Measurements from ENCODE around the gene SLC41A3.

SLC41A3 gene

GRCh38 chr3:126083913-126084767, at the start of gene SLC41A3:
TSS of gene SLC41A3 (minus strand) at chr3:126084124. CDS start at chr3:126068219, 15,905 bp downstream.
- DNase-seq: peak; percentile 84

- no peak for DNase-seq
Observed at GRCh38 chr3:126133606-126134005, 49.7 kb upstream of the SLC41A3 start.

- DNase-seq: no peak
Observed at GRCh38 chr3:126132751-126133511, 49.0 kb upstream of the SLC41A3 start.

- no peak for DNase-seq
Observed at GRCh38 chr3:126131881-126132750, 48.2 kb upstream of the SLC41A3 start.

- no peak for DNase-seq
Observed at GRCh38 chr3:126130981-126131745, 47.2 kb upstream of the SLC41A3 start.

- DNase-seq: no peak
Observed at GRCh38 chr3:126130081-126130855, 46.3 kb upstream of the SLC41A3 start.

GRCh38 chr3:126129398-126129891, 45.5 kb upstream of the SLC41A3 start:
- DNase-seq: no peak

GRCh38 chr3:126128504-126129397, 44.8 kb upstream of the SLC41A3 start:
- no peak for DNase-seq

- no peak for DNase-seq
Observed at GRCh38 chr3:126127904-126128303, 44.0 kb upstream of the SLC41A3 start.

- DNase-seq: no peak
Observed at GRCh38 chr3:126127452-126127851, 43.5 kb upstream of the SLC41A3 start.

- no peak for DNase-seq
Observed at GRCh38 chr3:126126811-126127431, 43.0 kb upstream of the SLC41A3 start.

- DNase-seq: no peak
Observed at GRCh38 chr3:126126286-126126685, 42.4 kb upstream of the SLC41A3 start.

- no peak for DNase-seq
Observed at GRCh38 chr3:126125781-126126251, 41.9 kb upstream of the SLC41A3 start.

GRCh38 chr3:126125341-126125740, 41.4 kb upstream of the SLC41A3 start:
- no peak for DNase-seq

- DNase-seq: no peak
Observed at GRCh38 chr3:126124896-126125295, 41.0 kb upstream of the SLC41A3 start.

- no peak for DNase-seq
Observed at GRCh38 chr3:126124148-126124868, 40.4 kb upstream of the SLC41A3 start.

GRCh38 chr3:126121632-126122031, 37.7 kb upstream of the SLC41A3 start:
- no peak for DNase-seq

GRCh38 chr3:126121074-126121473, 37.1 kb upstream of the SLC41A3 start:
- no peak for DNase-seq

- no peak for DNase-seq
Observed at GRCh38 chr3:126119976-126120375, 36.1 kb upstream of the SLC41A3 start.

Measured in CD4-positive, alpha-beta T cell treated with Interleukin-17A for 1 hour (primary cell).